SK-N-SH treated with all-trans-retinoic acid at 6 μM for 48 hours (cell line): ENCODE measurements around the gene GADD45B.
"Not testable (repeated sequence)": the region's sequence is repeated elsewhere in the genome, so short reads cannot be mapped to it uniquely, and the experiment has no call there.

Source experiments
- ATAC-seq: fragments of 200-7000 bp; cut with Tn5 transposase; 3 replicates; pipeline ENCODE4 v1.9.1; 2020; ENCODE audit warnings: mild to moderate bottlenecking, moderate library complexity
- ARNTL ChIP-seq: fragments of 450-650 bp; formaldehyde crosslinking; IDR thresholded peaks from 2 replicates; pipeline ENCODE4 v1.5.0; 2020; ENCODE audit warnings: low read depth, mild to moderate bottlenecking, moderate library complexity, borderline replicate concordance
- BACH2 ChIP-seq: fragments of 250-450 bp; sonication (Bioruptor Pico); IDR thresholded peaks from 2 replicates; pipeline ENCODE4 v1.9.0; 2021; ENCODE audit warnings: mild to moderate bottlenecking, borderline replicate concordance
- CREB5 ChIP-seq: fragments of 250-450 bp; sonication (Bioruptor Pico); IDR thresholded peaks from 2 replicates; pipeline ENCODE4 v1.5.1; 2020; ENCODE audit warnings: low read depth, mild to moderate bottlenecking, moderate library complexity
- CSDC2 ChIP-seq: fragments of 250-450 bp; sonication (Bioruptor Pico); IDR thresholded peaks from 2 replicates; pipeline ENCODE4 v1.5.0; 2020; ENCODE audit warnings: mild to moderate bottlenecking, moderate library complexity
- ESRRG ChIP-seq: fragments of 250-450 bp; sonication (Bioruptor Pico); IDR thresholded peaks from 2 replicates; pipeline ENCODE4 v1.6.1; 2021; ENCODE audit warnings: mild to moderate bottlenecking
- GLIS3 ChIP-seq: fragments of 250-450 bp; sonication (Bioruptor Pico); IDR thresholded peaks from 2 replicates; pipeline ENCODE4 v1.5.0; 2020; ENCODE audit warnings: mild to moderate bottlenecking, moderate library complexity
- ISL1 ChIP-seq: fragments of 250-450 bp; sonication (Bioruptor Pico); IDR thresholded peaks from 2 replicates; pipeline ENCODE4 v2.1.2; 2022; ENCODE audit warnings: mild to moderate bottlenecking, moderate library complexity
- OSR1 ChIP-seq: fragments of 250-450 bp; sonication (Bioruptor Pico); IDR thresholded peaks from 2 replicates; pipeline ENCODE4 v1.8.0; 2022; ENCODE audit warnings: moderate library complexity, mild to moderate bottlenecking, inconsistent platforms
- RARB ChIP-seq: fragments of 250-450 bp; sonication (Bioruptor Pico); IDR thresholded peaks from 2 replicates; pipeline ENCODE4 v1.8.0; 2021; ENCODE audit warnings: mild to moderate bottlenecking, moderate library complexity
- SNAI2 ChIP-seq: fragments of 250-450 bp; sonication (Bioruptor Pico); IDR thresholded peaks from 2 replicates; pipeline ENCODE4 v1.5.0; 2020; ENCODE audit warnings: mild to moderate bottlenecking, moderate library complexity
- TCF4 ChIP-seq: fragments of 250-450 bp; sonication (Bioruptor Pico); IDR thresholded peaks from 2 replicates; pipeline ENCODE4 v1.8.0; 2021; ENCODE audit warnings: mild to moderate bottlenecking, moderate library complexity, borderline replicate concordance
- TOX ChIP-seq: fragments of 250-450 bp; sonication (Bioruptor Pico); IDR thresholded peaks from 2 replicates; pipeline ENCODE4 v1.8.0; 2021; ENCODE audit warnings: mild to moderate bottlenecking, moderate library complexity, borderline replicate concordance
- ZC3H10 ChIP-seq: fragments of 250-450 bp; sonication (Bioruptor Pico); IDR thresholded peaks from 2 replicates; pipeline ENCODE4 v1.5.1; 2021; ENCODE audit warnings: mild to moderate bottlenecking, moderate library complexity
- ZFP30 ChIP-seq: fragments of 450-650 bp; formaldehyde crosslinking; IDR thresholded peaks from 2 replicates; pipeline ENCODE4 v1.5.0; 2022; ENCODE audit warnings: mild to moderate bottlenecking, moderate library complexity
- ZNF565 ChIP-seq: fragments of 450-650 bp; formaldehyde crosslinking; conservative IDR thresholded peaks from 2 replicates; pipeline ENCODE4 v1.5.0; 2020; ENCODE audit warnings: low read depth, mild to moderate bottlenecking, moderate library complexity
- ZNF70 ChIP-seq: fragments of 450-650 bp; formaldehyde crosslinking; IDR thresholded peaks from 2 replicates; pipeline ENCODE4 v1.5.0; 2020; ENCODE audit warnings: mild to moderate bottlenecking, moderate library complexity
- ZNF8 ChIP-seq: fragments of 450-650 bp; formaldehyde crosslinking; IDR thresholded peaks from 2 replicates; pipeline ENCODE4 v1.5.0; 2020; ENCODE audit warnings: mild to moderate bottlenecking, moderate library complexity
- TF ChIP-seq, protein P1 (sequence below): fragments of 250-450 bp; sonication (Bioruptor Pico); IDR thresholded peaks from 2 replicates; pipeline ENCODE4 v1.8.0; 2020; ENCODE audit warnings: mild to moderate bottlenecking, moderate library complexity, borderline replicate concordance
- TF ChIP-seq, protein P2 (sequence below): fragments of 250-450 bp; sonication (Bioruptor Pico); IDR thresholded peaks from 2 replicates; pipeline ENCODE4 v1.8.0; 2021; ENCODE audit warnings: low read depth, mild to moderate bottlenecking, moderate library complexity, borderline replicate concordance

Gene GADD45B

DNA sequence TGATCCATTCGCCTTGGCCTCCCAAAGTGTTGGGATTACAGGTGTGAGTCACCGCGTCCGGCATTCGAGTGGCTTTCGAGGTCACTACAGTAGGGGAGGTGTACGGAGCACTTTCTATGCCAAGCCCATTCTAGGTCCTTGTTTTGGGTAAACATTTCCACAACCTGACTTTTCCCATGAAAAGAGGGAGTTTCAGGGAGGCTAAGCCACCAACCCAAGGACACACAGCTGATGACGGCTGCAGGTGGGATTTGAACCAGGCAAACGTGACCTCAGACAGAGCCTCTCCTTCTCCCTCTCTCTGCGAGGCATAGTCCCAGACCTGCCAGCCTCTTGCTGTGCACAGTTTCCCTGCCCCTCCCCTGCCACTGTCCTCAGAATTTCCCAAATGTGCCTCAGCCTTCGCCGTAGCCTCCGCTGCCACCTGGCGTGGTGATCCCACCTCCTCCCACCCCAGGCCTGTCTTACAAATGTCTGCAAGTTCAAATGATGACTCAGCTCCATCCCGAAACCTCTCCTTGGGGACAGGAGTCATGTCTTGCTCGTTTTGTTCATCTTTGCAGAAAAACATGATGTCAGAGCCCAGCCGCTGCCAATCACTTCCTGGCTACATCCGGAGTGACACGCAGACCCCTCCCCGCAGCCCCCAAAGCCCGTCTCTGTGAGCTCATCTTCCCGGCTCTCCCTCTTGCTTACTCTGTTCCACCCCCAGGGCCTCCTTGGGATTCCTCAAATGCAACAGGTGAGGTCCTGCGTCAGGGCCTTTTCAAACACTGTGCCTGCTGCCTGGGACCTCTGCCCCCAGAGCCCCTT, 6.6 kb upstream of the GADD45B start:
- no peak for TF ChIP-seq ISL1 (CRISPR knock-in tag)
- no peak for TF ChIP-seq ESRRG (CRISPR knock-in tag)
- no peak for TF ChIP-seq ZFP30
- TF ChIP-seq ZNF70 (CRISPR knock-in tag): no peak
- no peak for TF ChIP-seq ZNF565 (CRISPR knock-in tag)
- TF ChIP-seq, protein P1, sequence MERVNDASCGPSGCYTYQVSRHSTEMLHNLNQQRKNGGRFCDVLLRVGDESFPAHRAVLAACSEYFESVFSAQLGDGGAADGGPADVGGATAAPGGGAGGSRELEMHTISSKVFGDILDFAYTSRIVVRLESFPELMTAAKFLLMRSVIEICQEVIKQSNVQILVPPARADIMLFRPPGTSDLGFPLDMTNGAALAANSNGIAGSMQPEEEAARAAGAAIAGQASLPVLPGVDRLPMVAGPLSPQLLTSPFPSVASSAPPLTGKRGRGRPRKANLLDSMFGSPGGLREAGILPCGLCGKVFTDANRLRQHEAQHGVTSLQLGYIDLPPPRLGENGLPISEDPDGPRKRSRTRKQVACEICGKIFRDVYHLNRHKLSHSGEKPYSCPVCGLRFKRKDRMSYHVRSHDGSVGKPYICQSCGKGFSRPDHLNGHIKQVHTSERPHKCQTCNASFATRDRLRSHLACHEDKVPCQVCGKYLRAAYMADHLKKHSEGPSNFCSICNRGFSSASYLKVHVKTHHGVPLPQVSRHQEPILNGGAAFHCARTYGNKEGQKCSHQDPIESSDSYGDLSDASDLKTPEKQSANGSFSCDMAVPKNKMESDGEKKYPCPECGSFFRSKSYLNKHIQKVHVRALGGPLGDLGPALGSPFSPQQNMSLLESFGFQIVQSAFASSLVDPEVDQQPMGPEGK: no peak
- TF ChIP-seq, protein P2, sequence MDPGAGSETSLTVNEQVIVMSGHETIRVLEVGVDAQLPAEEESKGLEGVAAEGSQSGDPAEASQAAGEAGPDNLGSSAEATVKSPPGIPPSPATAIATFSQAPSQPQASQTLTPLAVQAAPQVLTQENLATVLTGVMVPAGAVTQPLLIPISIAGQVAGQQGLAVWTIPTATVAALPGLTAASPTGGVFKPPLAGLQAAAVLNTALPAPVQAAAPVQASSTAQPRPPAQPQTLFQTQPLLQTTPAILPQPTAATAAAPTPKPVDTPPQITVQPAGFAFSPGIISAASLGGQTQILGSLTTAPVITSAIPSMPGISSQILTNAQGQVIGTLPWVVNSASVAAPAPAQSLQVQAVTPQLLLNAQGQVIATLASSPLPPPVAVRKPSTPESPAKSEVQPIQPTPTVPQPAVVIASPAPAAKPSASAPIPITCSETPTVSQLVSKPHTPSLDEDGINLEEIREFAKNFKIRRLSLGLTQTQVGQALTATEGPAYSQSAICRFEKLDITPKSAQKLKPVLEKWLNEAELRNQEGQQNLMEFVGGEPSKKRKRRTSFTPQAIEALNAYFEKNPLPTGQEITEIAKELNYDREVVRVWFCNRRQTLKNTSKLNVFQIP (CRISPR knock-in tag): no peak
- no peak for TF ChIP-seq ZC3H10
- peak; percentile 50 for ATAC-seq

DNA sequence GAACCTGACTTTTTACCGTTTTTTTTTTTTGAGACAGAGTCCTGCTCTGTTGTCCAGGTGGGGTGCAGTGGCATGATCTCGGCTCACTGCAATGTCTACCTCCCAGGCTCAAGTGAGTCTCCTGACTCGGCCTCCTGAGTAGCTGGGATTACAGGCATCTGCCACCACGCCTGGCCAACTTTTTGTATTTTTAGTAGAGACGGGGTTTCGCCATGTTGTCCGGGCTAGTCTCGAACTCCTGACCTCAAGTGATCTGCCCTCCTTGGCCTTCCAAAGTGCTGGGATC, 6.1 kb upstream of the GADD45B start:
- ATAC-seq: not testable (repeated sequence)

GRCh38 chr19:2474232-2475017, 1.5 kb upstream of the GADD45B start:
- no peak for TF ChIP-seq BACH2 (CRISPR knock-in tag)
- TF ChIP-seq, protein P1: peak; percentile 57; the same call in 1 of the 2 replicates

DNA sequence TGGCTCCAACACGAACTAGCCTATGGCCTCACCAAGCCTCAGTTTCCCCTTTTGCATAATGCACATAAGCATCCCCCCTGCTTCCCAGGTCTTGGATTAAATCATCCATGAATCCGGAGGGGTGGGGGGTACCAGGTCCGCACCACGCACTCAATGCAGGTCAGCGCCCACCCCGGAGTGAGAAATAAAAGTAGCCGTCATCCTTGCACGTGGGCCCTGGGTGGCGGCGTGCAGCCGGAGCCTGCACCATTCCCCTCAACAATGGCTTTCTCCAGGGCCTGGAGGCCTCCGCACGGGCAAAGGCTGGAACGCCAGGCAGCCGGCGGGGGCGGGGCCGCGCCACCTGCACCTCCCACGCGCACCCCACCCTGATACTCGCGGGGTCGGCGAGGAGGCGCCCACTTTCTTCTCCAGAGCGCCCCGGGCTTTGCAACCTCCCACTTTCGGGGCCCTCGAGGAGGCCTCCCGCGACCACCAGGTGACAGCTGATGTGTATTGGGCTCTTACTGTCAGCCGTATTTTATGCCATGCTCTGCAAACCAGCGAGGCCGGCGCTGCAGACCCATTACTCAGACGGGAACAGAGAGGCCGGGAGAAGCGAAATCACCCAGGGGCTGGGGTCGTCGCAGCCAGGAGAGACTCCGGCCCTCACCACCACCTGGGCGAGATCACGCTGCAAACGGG, 767 bp upstream of the GADD45B start:
- ATAC-seq: peak; percentile 38
- TF ChIP-seq, protein P1: no peak
- no peak for TF ChIP-seq OSR1 (CRISPR knock-in tag)
- no peak for TF ChIP-seq RARB (CRISPR knock-in tag)
- no peak for TF ChIP-seq SNAI2
- no peak for TF ChIP-seq ARNTL (CRISPR knock-in tag)
- no peak for TF ChIP-seq BACH2 (CRISPR knock-in tag)
- TF ChIP-seq ZNF8 (CRISPR knock-in tag): no peak
- TF ChIP-seq ISL1 (CRISPR knock-in tag): no peak
- no peak for TF ChIP-seq ZNF70 (CRISPR knock-in tag)
- TF ChIP-seq ZNF565 (CRISPR knock-in tag): no peak
- no peak for TF ChIP-seq ESRRG (CRISPR knock-in tag)
- TF ChIP-seq CREB5 (CRISPR knock-in tag): no peak
- no peak for TF ChIP-seq TOX (CRISPR knock-in tag)
- no peak for TF ChIP-seq CSDC2 (CRISPR knock-in tag)
- TF ChIP-seq, protein P2 (CRISPR knock-in tag): no peak
- no peak for TF ChIP-seq GLIS3
- no peak for TF ChIP-seq TCF4 (CRISPR knock-in tag)
- no peak for TF ChIP-seq ZC3H10

More at GRCh38 chr19:2474232-2475017, 1.5 kb upstream of the GADD45B start:
- ATAC-seq: peak; percentile 59
